A549 (cell line): ENCODE measurements around the gene GNAT2. TPM values are rescaled to one million over a fixed set of nuclear protein-coding genes. Genes with fewer than 3 reads are reported as not detected.
A peak's percentile ranks its signal among the peaks of the same experiment; 100 is the strongest.

Source experiments
- ATAC-seq, 2 experiments: fragments of 200-7000 bp in 1 of 2; fragments of >200 bp in 1 of 2; cut with Nextera tagmentation in 1 of 2; cut with Tn5 transposase in 1 of 2; 3 replicates each; pipeline versions ENCODE4 v1.8.0 to v1.9.1; 2018 to 2020; ENCODE audit warnings: mild to moderate bottlenecking in 1 of 2, moderate library complexity in 1 of 2
- CTCF ChIA-PET: fragments of 300-600 bp; sonication (Branson Sonifier 250); formaldehyde crosslinking; extraction: SDS; loops from one replicate; lab custom pipeline; 2021; ENCODE audit warnings: antibody characterized with exemption, inconsistent platforms; lab: Yijun Ruan, JAX
- POLR2A ChIA-PET: fragments of 350-600 bp; formaldehyde crosslinking; extraction: SDS; loops from one replicate; lab custom pipeline; 2021; ENCODE audit warnings: antibody characterized with exemption, inconsistent platforms; lab: Yijun Ruan, JAX
- DNase-seq, 2 experiments: peaks; one replicate each; pipeline versions ENCODE4 v3.0.0 to v3.0.0-alpha.2; 2011 to 2016; ENCODE audit warnings: low read depth in 1 of 2, low spot score in 1 of 2
- FAIRE-seq: peaks from 2 replicates; lab custom pipeline; 2011; peaks lifted over from hg19 to GRCh38; lab: Jason Lieb, UNC
- H3K27ac ChIP-seq, 2 experiments: fragments of >200 bp; sonication (Bioruptor Twin); formaldehyde crosslinking; 3 replicates each; pipeline ENCODE4 v1.5.1; 2016 to 2017
- H3K4me1 ChIP-seq: fragments of >200 bp; sonication (Bioruptor Twin); formaldehyde crosslinking; 3 replicates; pipeline ENCODE4 v1.6.1; 2016
- H3K4me2 ChIP-seq: fragments of >200 bp; sonication (Bioruptor Twin); formaldehyde crosslinking; 3 replicates; pipeline ENCODE4 v1.6.1; 2016
- H3K4me3 ChIP-seq: fragments of >200 bp; sonication (Bioruptor Twin); formaldehyde crosslinking; 3 replicates; pipeline ENCODE4 v1.5.1; 2016
- H3K9me3 ChIP-seq: fragments of >200 bp; sonication (Bioruptor Twin); formaldehyde crosslinking; 3 replicates; pipeline ENCODE4 v1.6.1; 2016
- CEBPB ChIP-seq, 2 experiments: fragments of >200 bp in 1 of 2; sonication (Bioruptor Twin) in 1 of 2; formaldehyde crosslinking in 1 of 2; IDR thresholded peaks; 2 replicates each; pipeline ENCODE4 v1.6.1; 2012 to 2016
- CTCF ChIP-seq: fragments of >200 bp; sonication (Bioruptor Twin); formaldehyde crosslinking; IDR thresholded peaks from 3 replicates; pipeline ENCODE4 v1.5.1; 2016
- ELK1 ChIP-seq: fragments of 150-350 bp; IDR thresholded peaks from 2 replicates; pipeline ENCODE4 v1.6.1; 2014; ENCODE audit warnings: low read depth, mild to moderate bottlenecking, low read length
- FOSL2 ChIP-seq, 2 experiments: fragments of 450-650 bp in 1 of 2; fragments of >200 bp in 1 of 2; sonication (Bioruptor Twin) in 1 of 2; formaldehyde crosslinking; IDR thresholded peaks; 2 replicates each; pipeline versions ENCODE4 v1.5.0 to v1.6.1; 2016 to 2020; ENCODE audit warnings: mild to moderate bottlenecking in 1 of 2, moderate library complexity in 1 of 2
- KDM1A ChIP-seq: fragments of 200-600 bp; sonication (generic); IDR thresholded peaks from 2 replicates; pipeline ENCODE4 v1.6.1; 2016; ENCODE audit warnings: low read depth, mild to moderate bottlenecking
- SMC3 ChIP-seq: fragments of >200 bp; sonication (Bioruptor Twin); formaldehyde crosslinking; IDR thresholded peaks from 3 replicates; pipeline ENCODE4 v1.6.1; 2018; ENCODE audit warnings: inconsistent platforms
- TFCP2L1 ChIP-seq: fragments of 250-450 bp; sonication (Bioruptor Pico); IDR thresholded peaks from 2 replicates; pipeline ENCODE4 v1.5.0; 2021; ENCODE audit warnings: mild to moderate bottlenecking
- USF2 ChIP-seq: fragments of 450-650 bp; IDR thresholded peaks from 2 replicates; pipeline ENCODE4 v1.6.1; 2014; ENCODE audit warnings: antibody characterized with exemption
- ZFP36 ChIP-seq: fragments of 450-650 bp; IDR thresholded peaks from 2 replicates; pipeline ENCODE4 v1.6.1; 2014; ENCODE audit warnings: borderline replicate concordance; ENCODE audit not compliant: partially characterized antibody
- WGBS: methylation state at CpG from one replicate; pipeline ENCODE4 v1.1.6; 2017; ENCODE audit errors: missing lambda C conversion rate; 5-methylcytosine and 5-hydroxymethylcytosine counted together
- polyA plus RNA-seq, 4 experiments: library from polyadenylated mRNA; depleted of rRNA in 3 of 4; stranded (reverse); fragments of >200 nt; fragmentation: RNase III in 1 of 4; extraction: RNeasy Plus Mini Kit Qiagen cat#74134 plus additional on column Dnase treatment in 1 of 4; gene quantifications; 2 replicates in 3 of 4; 3 replicates in 1 of 4; pipeline ENCODE4 v1.2.3, GENCODE V29; 2011 to 2017
- TF ChIP-seq, protein P1 (sequence below): fragments of 250-450 bp; sonication (Bioruptor Pico); IDR thresholded peaks from 2 replicates; pipeline ENCODE4 v1.5.0; 2021; ENCODE audit warnings: mild to moderate bottlenecking, moderate library complexity, borderline replicate concordance
- TF ChIP-seq, protein P2 (sequence below): fragments of 200-600 bp; sonication (generic); IDR thresholded peaks from 2 replicates; pipeline ENCODE4 v1.6.1; 2016; ENCODE audit warnings: antibody characterized with exemption, mild to moderate bottlenecking, moderate library complexity

The GNAT2 gene
- polyA plus RNA-seq, 2 of the 4 experiments (the other 2 are of a cell fraction): 0.16 to 0.25 TPM

GRCh38 chr1:109630081-109630897, 10.9 kb upstream of the GNAT2 start:
- ATAC-seq (peak in 1 of 2 experiments; percentile 10; a peak in 2 of 6 replicates), FAIRE-seq (no peak), DNase-seq (no peak)
- Histone ChIP-seq H3K9me3 (no peaks in the 10 kb centered on the region), H3K4me3 (no peak overlapping the region), H3K4me1 (peaks cover 16% of the 10 kb centered on the region), H3K27ac (no peak overlapping the region), H3K4me2 (no peak overlapping the region)
- WGBS: 89% methylated on average over 22 of the region's 30 CpGs
- peak; percentile 31; the same call in 1 of the 3 replicates for TF ChIP-seq CTCF
- no peak for TF ChIP-seq CEBPB (IDR thresholded peaks at IDR 0.05)
- TF ChIP-seq KDM1A: no peak
- peak; percentile 53 for TF ChIP-seq SMC3
- ChIA-PET CTCF (interaction anchor here (1.0 to 21.4 kb wide), 10 partner anchors 11 to 351 kb away, joined by 3 to 295 read pairs (median 8); no protein-coding TSS in a partner anchor), POLR2A (interaction anchor here (3.5 kb wide), 1 partner anchor 82 kb away, joined by 11 read pairs; the partner anchor contains the start of gene GNAI3)

GRCh38 chr1:109629372-109630030, 10.1 kb upstream of the GNAT2 start:
- FAIRE-seq: no peak
- H3K4me1 ChIP-seq: peaks cover 9% of the 10 kb centered on the region; the same call in 1 of the 3 replicates
- CTCF ChIA-PET: interaction anchor here (0.8 to 21.4 kb wide), 9 partner anchors 9 to 352 kb away, joined by 3 to 295 read pairs (median 5); partner anchors contain the start of gene GNAI3
- H3K4me2 ChIP-seq: no peak overlapping the region
- TF ChIP-seq ELK1: no peak
- no peak for TF ChIP-seq CTCF
- no peak for TF ChIP-seq USF2
- TF ChIP-seq ZFP36: no peak
- TF ChIP-seq TFCP2L1 (CRISPR knock-in tag): no peak
- POLR2A ChIA-PET: interaction anchor here (3.5 kb wide), 1 partner anchor 81 kb away, joined by 11 read pairs; the partner anchor contains the start of gene GNAI3
- H3K27ac ChIP-seq: no peak overlapping the region
- DNase-seq: no peak
- no peak overlapping the region for H3K4me3 ChIP-seq
- ATAC-seq: no peak
- 90% methylated on average over 8 of the region's 10 CpGs for whole genome bisulfite sequencing
- no peaks in the 10 kb centered on the region for H3K9me3 ChIP-seq

GRCh38 chr1:109628540-109629321, 9.3 kb upstream of the GNAT2 start:
- 100% methylated on average over 8 of the region's 23 CpGs for WGBS
- POLR2A ChIA-PET: interaction anchor here (3.5 kb wide), 1 partner anchor 80 kb away, joined by 11 read pairs; the partner anchor contains the start of gene GNAI3
- peak overlapping the region in 1 of 2 experiments; percentile 34; a peak in 1 of 6 replicates for H3K27ac ChIP-seq
- H3K4me3 ChIP-seq: no peak overlapping the region
- no peak overlapping the region for H3K4me2 ChIP-seq
- H3K9me3 ChIP-seq: no peaks in the 10 kb centered on the region
- CTCF ChIA-PET: interaction anchor here (0.8 to 21.4 kb wide), 9 partner anchors 8 to 383 kb away, joined by 3 to 295 read pairs (median 5); partner anchors contain the start of genes AHCYL1 and GNAI3
- ATAC-seq: peak; percentile 40 to 47; a peak in 4 of 6 replicates
- peak in 1 of 2 experiments; percentile 35 for DNase-seq
- H3K4me1 ChIP-seq: peaks cover 5% of the 10 kb centered on the region; the same call in 1 of the 3 replicates
- TF ChIP-seq FOSL2 (IDR thresholded peaks at IDR 0.05) (no peak), FOSL2 (CRISPR knock-in tag; IDR thresholded peaks at IDR 0.05) (0 out of 2 replicates have a peak, but pooled peaks have one; percentile 25)
- TF ChIP-seq, protein P1, sequence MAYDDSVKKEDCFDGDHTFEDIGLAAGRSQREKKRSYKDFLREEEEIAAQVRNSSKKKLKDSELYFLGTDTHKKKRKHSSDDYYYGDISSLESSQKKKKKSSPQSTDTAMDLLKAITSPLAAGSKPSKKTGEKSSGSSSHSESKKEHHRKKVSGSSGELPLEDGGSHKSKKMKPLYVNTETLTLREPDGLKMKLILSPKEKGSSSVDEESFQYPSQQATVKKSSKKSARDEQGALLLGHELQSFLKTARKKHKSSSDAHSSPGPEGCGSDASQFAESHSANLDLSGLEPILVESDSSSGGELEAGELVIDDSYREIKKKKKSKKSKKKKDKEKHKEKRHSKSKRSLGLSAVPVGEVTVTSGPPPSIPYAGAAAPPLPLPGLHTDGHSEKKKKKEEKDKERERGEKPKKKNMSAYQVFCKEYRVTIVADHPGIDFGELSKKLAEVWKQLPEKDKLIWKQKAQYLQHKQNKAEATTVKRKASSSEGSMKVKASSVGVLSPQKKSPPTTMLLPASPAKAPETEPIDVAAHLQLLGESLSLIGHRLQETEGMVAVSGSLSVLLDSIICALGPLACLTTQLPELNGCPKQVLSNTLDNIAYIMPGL: no peak
- TF ChIP-seq, protein P2, sequence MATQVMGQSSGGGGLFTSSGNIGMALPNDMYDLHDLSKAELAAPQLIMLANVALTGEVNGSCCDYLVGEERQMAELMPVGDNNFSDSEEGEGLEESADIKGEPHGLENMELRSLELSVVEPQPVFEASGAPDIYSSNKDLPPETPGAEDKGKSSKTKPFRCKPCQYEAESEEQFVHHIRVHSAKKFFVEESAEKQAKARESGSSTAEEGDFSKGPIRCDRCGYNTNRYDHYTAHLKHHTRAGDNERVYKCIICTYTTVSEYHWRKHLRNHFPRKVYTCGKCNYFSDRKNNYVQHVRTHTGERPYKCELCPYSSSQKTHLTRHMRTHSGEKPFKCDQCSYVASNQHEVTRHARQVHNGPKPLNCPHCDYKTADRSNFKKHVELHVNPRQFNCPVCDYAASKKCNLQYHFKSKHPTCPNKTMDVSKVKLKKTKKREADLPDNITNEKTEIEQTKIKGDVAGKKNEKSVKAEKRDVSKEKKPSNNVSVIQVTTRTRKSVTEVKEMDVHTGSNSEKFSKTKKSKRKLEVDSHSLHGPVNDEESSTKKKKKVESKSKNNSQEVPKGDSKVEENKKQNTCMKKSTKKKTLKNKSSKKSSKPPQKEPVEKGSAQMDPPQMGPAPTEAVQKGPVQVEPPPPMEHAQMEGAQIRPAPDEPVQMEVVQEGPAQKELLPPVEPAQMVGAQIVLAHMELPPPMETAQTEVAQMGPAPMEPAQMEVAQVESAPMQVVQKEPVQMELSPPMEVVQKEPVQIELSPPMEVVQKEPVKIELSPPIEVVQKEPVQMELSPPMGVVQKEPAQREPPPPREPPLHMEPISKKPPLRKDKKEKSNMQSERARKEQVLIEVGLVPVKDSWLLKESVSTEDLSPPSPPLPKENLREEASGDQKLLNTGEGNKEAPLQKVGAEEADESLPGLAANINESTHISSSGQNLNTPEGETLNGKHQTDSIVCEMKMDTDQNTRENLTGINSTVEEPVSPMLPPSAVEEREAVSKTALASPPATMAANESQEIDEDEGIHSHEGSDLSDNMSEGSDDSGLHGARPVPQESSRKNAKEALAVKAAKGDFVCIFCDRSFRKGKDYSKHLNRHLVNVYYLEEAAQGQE: no peak
- FAIRE-seq: no peak
